ENCODE results near the gene ARHGEF17.

The ARHGEF17 gene

DNA sequence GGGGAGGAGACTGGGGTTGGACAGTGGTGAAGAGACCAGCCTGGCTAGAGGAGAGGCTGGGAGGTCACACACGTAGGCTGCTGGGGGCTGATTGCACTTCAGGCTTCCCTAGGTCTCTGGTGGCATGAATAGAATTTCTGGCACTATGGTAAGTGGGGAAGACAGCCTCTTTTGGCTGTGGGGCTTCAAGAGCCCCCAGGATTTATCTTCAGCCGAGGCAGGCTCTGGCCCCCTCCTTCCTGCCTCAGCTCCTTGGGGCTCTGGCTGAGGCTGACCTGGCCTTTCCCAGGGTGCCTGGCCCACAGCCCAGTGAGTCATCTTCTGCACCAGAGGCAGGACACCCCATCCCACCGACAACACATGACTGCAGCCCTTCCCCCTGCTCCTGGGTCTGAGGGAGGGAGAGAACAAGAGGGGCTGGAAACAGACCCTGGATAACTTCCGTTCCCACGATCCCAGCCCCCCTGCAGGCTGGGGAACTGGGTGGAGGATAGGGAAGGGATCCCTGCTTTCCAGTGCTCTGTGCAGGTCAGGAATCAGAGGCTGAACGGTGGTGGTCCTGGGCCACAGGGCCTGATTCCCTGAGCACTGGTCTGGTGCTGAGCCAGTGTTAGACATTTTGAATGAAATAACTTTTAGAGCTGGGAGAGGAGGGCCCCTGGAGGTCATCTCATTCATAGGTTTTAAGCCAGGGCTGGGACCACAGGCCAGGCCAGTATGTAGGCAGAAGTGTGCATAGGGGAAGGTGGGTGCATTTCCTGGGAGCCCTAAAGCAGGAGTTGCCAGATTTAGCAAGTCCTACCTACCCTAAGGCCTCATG is 26.5 kb downstream of the ARHGEF17 start:
- no peak for DNase-seq

DNA sequence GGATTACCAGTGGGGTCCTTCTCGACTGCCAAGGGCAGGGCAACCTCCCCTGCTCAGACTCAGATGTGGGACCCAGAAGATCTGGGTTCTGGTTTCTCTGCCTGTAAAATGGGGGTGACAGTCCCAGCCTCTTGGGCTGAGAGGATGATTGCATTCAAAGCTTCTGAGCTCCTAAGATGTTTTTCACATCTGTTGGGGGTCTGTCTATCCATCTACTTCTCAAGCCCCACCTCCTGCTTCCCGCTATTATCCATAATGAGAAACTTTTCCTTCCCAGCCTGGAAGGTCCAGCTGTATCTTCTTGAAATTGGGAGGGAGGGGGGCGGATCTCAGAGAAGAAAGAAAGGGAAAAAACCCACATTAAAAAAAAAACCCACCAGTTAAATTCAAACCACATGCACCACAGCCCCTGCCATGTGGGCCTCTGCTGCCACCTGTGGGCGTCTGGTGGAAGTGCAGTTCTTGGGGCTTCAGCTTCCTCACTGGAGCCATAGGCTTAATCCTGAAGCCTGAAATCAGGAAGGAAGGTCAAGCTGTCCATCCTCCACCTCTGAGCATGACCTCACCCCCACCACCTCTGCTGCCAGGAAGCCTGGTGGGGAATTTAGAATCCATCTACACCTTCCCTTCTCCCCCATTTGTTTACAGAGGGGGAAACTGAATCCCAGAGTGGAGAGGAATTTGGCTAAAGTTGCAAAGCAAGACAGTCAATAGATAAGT is 27.3 kb downstream of the ARHGEF17 start:
- peak; percentile 89 for DNase-seq

DNA sequence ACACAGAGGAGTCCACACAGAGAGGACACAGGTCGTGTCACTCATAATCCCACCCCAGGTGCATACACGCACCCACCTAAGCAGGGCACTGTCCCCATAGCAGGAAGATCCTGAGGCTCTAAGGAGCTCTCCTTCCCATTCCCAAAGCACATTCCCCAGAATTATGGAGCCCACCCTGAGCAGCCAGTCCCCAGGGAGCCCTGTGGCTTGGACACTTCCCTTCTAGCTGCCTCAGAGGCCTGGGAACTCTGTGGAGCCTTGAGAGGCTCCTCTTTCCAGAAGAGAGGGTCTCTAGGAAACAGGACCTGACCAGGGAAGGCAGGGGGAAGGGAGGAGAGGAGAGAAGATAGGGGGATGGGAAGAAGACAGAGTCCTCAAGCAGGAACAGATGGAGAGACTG is 29.8 kb downstream of the ARHGEF17 start:
- DNase-seq, result no peak

DNA sequence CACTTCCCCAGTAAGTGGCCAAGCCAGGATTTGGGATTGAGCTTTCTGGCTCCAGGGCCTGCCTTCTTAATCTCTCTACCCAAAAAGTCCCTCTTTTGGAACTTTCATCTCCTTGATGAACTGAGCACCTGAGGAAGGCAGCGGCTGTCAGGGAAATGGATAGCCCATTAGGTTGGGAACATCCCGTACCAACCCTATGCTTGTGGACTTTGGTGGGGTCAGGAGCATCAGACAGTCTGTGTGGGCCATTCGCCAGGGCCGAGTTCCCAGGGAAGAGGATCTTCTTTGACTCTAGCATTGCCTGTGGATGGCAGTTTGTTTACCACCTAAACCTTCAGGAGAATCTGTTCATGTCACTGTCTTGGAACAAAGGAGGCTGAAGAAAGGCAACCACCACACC is 30.2 kb downstream of the ARHGEF17 start:
- DNase-seq, result no peak

DNA sequence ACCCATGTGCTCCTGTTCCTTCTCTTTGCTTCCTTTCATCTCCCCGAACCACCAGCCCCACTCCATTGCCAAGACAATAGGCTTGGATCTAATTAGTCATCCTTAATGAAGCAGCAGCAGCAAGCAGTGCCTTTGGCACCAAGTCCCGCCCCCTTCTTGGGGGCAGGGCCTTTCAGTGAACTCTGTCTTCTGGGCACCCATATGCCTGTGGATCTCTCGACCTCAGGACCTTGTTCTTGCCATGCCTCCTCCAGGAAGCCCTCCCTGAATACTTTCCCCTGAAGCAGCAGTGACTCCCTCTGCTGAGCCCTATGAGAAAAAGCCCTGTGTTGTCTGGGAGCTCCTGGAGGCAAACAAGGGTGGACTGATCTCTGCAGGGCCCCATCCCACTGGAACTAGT is 32.1 kb downstream of the ARHGEF17 start:
- DNase-seq, result no peak

DNA sequence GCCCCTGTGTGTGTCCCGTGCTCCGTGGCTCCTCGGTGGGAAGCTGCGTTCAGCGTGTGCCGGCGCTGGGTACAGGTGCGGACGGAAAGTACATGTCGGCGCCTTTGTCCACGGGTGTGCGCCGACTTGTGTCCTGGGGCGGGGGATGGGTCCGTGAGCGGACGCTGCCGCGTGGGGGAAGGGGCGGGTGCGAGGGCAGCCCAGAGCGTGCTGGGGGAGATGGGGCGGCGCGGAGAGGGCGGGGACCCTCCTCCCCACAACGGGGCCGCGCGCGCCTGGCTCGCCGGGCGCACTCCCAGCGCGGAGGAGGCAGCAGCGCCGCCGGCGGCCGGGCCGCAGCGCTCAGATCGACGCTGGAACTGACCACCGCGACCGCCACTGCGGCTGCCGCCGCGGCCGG is 34.6 kb downstream of the ARHGEF17 start:
- DNase-seq, result peak; percentile 28

GRCh38 chr11:73343076-73343873 is 35.2 kb downstream of the ARHGEF17 start:
- no peak for DNase-seq

GRCh38 chr11:73344191-73344607 is 36.1 kb downstream of the ARHGEF17 start:
- DNase-seq, result peak; percentile 60

GRCh38 chr11:73345481-73346160 is 37.5 kb downstream of the ARHGEF17 start:
- no peak for DNase-seq

DNA sequence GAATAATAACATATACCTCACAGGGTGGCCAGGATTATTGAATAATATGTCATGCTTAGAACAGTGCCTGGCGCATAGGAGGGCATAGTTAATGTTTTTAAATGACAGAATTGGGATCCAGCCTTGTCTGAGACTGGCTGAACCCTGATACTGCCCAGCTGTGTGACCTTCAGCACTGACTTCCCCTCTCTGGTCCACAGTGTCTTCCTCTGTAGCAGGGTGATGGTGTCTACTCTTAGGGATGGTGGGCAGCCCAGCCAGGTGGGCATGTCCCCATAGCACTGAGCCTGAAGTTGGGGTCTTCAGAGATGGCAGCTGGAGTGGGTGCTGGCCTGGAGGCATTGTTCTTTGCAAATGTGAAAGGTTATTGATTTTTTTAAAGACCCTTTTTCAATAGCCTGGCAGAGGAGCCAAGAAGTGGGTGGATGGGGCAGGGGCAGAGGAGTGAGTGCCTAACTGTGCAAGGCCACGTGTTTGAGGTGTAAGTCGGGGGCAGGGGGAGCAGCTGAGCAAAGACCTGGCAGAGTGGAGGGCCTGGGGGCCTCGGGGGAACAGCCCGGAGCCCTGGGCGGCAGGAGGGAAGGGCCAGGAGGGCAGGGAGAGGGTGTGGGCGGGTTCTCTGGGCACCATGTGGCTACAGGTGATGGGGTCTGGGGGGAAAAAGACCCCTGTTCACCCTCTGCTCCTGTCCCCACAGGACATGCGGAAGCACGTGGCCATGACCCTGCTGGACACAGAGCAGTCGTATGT is 38.3 kb downstream of the ARHGEF17 start:
- DNase-seq, result no peak

DNA sequence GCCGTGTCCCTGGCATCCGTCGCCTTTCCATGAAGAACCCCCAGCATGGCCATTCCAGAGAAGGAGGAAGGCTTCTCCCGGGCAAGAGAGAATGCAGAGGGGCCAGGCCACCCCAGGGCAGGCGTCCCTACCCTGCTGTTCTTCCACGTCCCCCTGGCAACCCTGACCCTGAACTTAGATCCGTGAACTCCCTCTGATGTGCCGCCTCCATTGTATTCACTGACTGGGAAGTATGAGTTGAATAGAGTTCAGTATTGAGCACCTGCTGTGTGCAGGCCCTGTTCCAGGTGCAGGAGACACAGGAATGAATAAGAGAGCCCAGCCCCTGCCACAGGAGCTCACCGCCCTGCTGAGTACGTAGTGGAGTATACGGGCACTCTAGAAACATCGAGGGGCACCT is 39.0 kb downstream of the ARHGEF17 start:
- no peak for DNase-seq

DNA sequence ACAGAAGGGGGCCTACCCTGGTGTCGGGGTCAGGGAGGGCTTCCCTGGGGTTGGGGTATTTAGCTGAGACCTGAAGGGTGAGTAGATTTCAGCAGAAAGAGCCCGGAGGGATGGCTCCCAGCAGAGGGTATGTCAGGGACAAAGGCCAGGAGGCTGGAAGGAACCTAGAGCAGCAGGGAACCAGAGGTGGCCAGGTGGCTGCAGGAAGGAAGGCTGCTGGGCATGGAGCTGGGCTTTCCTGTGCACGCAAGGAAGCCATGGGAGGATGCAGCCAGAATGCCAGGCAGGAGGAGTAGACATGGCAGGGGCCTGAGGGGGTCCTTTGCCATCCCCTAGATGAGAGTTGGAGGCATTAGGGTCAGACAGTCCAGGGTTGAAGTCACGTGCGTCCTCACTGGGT is 40.8 kb downstream of the ARHGEF17 start:
- DNase-seq, result no peak

DNA sequence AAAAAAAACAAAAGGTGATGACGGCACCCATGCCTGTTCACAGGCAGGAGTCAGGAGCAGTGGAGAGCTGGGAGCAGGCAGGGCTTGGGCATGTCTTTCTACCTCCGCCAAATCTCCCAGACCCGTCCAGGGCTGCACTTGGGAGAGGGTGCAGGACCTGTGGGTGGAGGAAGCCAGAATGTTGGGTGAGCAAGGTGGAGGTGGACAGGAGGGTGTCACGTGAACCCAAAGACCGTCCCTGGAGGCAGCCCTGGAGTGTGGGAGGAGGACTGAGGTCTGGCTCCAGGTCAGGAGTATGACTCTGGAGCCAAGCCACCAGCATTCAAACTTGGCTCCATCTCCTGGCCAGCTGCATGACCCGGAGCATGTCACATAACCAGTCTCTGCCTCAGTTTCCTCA is 41.6 kb downstream of the ARHGEF17 start:
- no peak for DNase-seq

DNA sequence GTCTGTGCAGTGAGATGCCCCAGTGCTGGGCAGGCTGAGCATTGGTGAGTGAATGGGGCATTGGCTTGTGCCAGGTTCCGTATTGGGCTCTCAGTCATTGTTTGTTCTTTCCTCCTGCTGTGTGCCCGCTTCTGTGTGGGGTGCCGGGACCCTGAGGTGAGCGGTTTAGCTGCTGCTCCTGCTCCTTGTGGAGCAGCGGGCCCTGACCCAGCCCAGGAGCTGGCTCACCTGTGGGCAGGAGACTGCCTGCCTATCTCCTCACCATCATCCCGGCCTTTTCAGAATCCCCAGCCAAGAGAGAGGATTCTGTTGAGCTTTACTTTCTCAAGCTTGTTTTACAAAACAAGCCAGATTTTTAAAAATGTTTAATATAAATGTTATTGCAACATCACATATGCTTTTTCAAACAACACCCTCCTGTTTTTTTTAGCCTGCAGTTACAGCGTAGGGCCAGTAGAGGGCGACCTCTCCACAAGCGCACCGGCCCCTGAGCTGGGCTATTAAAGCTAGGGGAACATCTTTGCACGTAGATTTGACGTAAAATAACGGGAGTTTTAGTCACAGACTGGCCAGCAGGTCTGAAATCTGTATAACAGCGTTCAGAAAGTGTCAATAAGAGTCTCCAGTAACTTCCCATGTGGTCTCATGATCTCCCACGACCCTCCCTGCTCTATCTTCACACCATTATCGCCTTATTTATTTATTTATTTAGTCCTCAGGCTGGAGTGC is 43.0 kb downstream of the ARHGEF17 start:
- peak; percentile 75 for DNase-seq

DNA sequence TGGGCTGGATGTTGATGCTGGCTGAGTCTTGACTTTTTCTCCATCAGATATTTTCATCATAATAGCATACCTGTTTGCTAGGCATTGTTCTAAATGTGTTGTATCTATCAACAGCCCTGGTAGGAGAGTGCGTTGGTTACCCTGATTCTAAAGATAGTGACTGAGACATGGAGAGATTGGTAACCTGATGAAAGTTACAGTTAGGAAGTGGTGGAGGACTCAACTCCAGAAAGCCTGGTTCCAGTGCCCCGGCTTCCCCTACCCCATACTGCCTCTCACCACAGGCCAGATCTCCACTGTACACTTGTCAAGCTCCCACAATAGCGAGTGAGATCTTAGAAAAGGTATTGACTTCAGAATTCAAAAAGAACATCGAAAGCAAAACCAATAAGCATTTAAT is 45.3 kb downstream of the ARHGEF17 start:
- DNase-seq, result no peak

- no peak for DNase-seq
These were observed 47.0 kb downstream of the ARHGEF17 start for GRCh38 chr11:73355109-73355508.

DNA sequence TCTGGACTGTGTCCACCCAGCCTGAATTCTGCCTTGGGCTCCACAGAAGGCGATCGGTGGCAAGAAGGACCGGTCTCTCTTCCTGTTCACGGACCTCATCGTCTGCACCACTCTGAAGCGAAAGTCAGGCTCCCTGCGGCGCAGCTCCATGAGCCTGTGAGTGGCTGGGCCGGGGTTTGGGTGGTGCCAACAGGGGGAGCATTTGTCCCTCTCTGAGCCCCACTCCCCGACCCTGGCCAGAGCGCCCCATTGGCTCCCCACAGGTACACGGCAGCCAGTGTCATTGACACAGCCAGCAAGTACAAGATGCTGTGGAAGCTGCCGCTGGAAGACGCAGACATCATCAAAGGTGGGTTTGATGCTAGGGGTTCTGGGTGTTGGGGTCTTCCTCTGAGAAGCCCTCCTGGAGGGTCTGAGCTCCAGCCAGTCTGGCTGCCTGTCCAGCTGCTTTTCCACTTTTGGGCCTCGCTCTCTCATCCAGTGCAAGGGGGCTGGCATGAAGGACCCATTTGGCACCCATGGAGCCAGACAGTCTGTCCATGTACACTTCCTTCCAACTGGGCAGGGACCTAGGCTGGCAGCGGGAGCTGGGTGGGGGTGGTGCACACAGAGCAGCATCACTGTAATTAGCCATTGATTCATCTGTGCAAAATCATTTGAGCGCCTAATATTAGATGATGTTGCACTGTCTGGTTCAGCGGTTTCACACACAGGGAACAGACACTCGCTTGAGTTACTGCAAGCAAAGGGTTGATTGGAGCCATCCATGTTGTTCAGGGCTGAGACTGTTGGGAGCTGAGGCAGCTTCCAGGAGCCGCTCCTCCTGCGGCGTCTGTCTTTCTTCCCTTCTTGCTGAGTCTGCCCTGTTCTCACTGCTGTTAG is 49.1 kb downstream of the ARHGEF17 start:
- no peak for DNase-seq

- DNase-seq, result no peak
These were observed 50.0 kb downstream of the ARHGEF17 start for GRCh38 chr11:73358071-73358470.

DNA sequence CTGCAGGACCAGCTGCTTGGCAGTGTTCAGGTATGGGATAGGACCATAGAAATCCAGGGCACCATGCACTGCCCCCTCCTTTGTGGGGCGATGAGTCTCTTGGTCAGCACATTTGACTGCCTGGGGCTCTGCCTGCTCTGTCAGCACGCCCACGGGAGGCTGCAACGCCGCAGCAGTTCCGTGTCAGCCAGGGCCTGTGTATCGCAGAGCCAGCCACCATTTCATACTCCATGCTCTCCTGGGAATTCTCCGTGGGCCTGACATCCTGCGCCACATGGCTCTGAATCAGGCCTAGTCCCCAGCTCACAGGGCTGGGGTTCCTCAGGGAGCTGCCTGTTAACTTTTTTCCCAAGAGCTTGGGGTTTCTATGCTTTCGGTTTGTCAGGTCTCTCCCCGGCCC is 51.3 kb downstream of the ARHGEF17 start:
- no peak for DNase-seq
